K562 (cell line): ENCODE results near the gene HSD11B2. TPM values are rescaled to one million over a fixed set of nuclear protein-coding genes. Genes with fewer than 3 reads are reported as not detected.

Source experiments
- ATAC-seq: fragments of 200-7000 bp; cut with Tn5 transposase; 3 replicates; pipeline ENCODE4 v1.9.1; 2020; ENCODE audit warnings: moderate library complexity
- BruUV-seq: library from RNA; stranded (reverse); fragments of 400-500 nt; replicated peaks from 2 replicates; lab custom pipeline; 2021; lab: Mats Ljungman, UMichigan
- CTCF ChIA-PET: fragments of 300-600 bp; formaldehyde crosslinking; extraction: SDS; loops from one replicate; lab custom pipeline; 2021; ENCODE audit warnings: low intra/inter-chr PET ratio; lab: Yijun Ruan, JAX
- POLR2A ChIA-PET: fragments of 300-600, 350-650 bp; sonication (Branson Sonifier 250); formaldehyde crosslinking; extraction: SDS; loops from one replicate; lab custom pipeline; 2021; ENCODE audit warnings: antibody characterized with exemption, inconsistent platforms; lab: Yijun Ruan, JAX
- DNase-seq, 4 experiments: peaks; one replicate each; pipeline versions ENCODE4 v3.0.0 to v3.0.0-alpha.2; 2011 to 2018; ENCODE audit warnings: low spot score in 3 of 4, mixed read lengths in 3 of 4; ENCODE audit errors: extremely low read depth in 1 of 4
- FAIRE-seq: peaks from 2 replicates; lab custom pipeline; 2011; peaks lifted over from hg19 to GRCh38; lab: Jason Lieb, UNC
- H2AFZ ChIP-seq: 2 replicates; pipeline ENCODE4 v1.6.0; 2011; ENCODE audit warnings: low read depth, low read length, control low read depth, inconsistent platforms
- H3K27ac ChIP-seq: fragments of 200-600 bp; 3 replicates; pipeline ENCODE4 v1.8.0; 2011; ENCODE audit warnings: low read depth, mild to moderate bottlenecking, control low read depth, inconsistent platforms, low read length, moderate library complexity, mixed read lengths; ENCODE audit errors: extremely low read depth
- H3K27me3 ChIP-seq, 2 experiments: fragments of 300-600 bp in 1 of 2; 2 replicates in 1 of 2; 3 replicates in 1 of 2; pipeline versions ENCODE4 v1.6.0 to v1.8.0; 2011; ENCODE audit warnings: inconsistent platforms in 2 of 2, low read length in 2 of 2, mild to moderate bottlenecking in 1 of 2, mixed read lengths in 1 of 2, moderate library complexity in 1 of 2; ENCODE audit not compliant: control insufficient read depth in 2 of 2, insufficient read depth in 2 of 2
- H3K36me3 ChIP-seq: fragments of 300-600 bp; 3 replicates; pipeline ENCODE4 v1.8.0; 2011; ENCODE audit warnings: mild to moderate bottlenecking, low read length, inconsistent platforms; ENCODE audit not compliant: control insufficient read depth, insufficient read depth
- H3K4me1 ChIP-seq, 2 experiments: fragments of 200-600 bp in 1 of 2; replicated peaks in 1 of 2; 2 replicates in 1 of 2; 3 replicates in 1 of 2; pipeline versions ENCODE4 v1.5.1 to v1.8.0; 2011; ENCODE audit warnings: inconsistent platforms in 2 of 2, low read length in 2 of 2, mild to moderate bottlenecking in 1 of 2, mixed read lengths in 1 of 2, moderate library complexity in 1 of 2; ENCODE audit not compliant: control insufficient read depth in 2 of 2, insufficient read depth in 2 of 2
- H3K4me2 ChIP-seq: 2 replicates; pipeline ENCODE4 v1.6.1; 2011; ENCODE audit warnings: low read length, control low read depth, inconsistent platforms, mixed read lengths; ENCODE audit not compliant: insufficient read depth
- H3K4me3 ChIP-seq: fragments of 200-600 bp; sonication (generic), shearing (Covaris generic); 2 replicates; pipeline ENCODE4 v1.5.1; 2016; ENCODE audit warnings: control low read depth, inconsistent platforms
- H3K79me2 ChIP-seq: fragments of 200-600 bp; 3 replicates; pipeline ENCODE4 v1.8.0; 2011; ENCODE audit warnings: low read length, inconsistent platforms; ENCODE audit not compliant: control insufficient read depth, insufficient read depth
- H3K9ac ChIP-seq, 2 experiments: 2 replicates each; pipeline versions ENCODE4 v1.6.0 to v1.6.1; 2011; ENCODE audit warnings: low read depth in 2 of 2, low read length in 2 of 2, control low read depth in 1 of 2, inconsistent platforms in 1 of 2, mild to moderate bottlenecking in 1 of 2, mixed read lengths in 1 of 2; ENCODE audit not compliant: insufficient read depth in 1 of 2
- H3K9me1 ChIP-seq: one replicate; pipeline ENCODE4 v1.6.0; 2011; ENCODE audit warnings: inconsistent platforms, mild to moderate bottlenecking, low read length, moderate library complexity; ENCODE audit not compliant: control insufficient read depth, insufficient read depth
- H3K9me3 ChIP-seq: replicated peaks from 2 replicates; pipeline ENCODE4 v1.5.1; 2011; ENCODE audit warnings: low read depth, low read length, inconsistent platforms; ENCODE audit not compliant: control insufficient read depth, insufficient read depth
- H4K20me1 ChIP-seq: replicated peaks from 2 replicates; pipeline ENCODE4 v1.6.1; 2011; ENCODE audit warnings: low read length, inconsistent platforms, mixed read lengths; ENCODE audit not compliant: control insufficient read depth, insufficient read depth
- ETV6 ChIP-seq, 3 experiments: fragments of 150-350 bp in 1 of 3; sonication (generic) in 1 of 3; formaldehyde crosslinking in 1 of 3; IDR thresholded peaks; 2 replicates each; pipeline versions ENCODE4 v1.6.1 to v1.8.0; 2014 to 2022; ENCODE audit warnings: borderline replicate concordance in 2 of 3, low read depth in 2 of 3, antibody characterized with exemption in 1 of 3, low read length in 1 of 3, mild to moderate bottlenecking in 1 of 3, missing genetic modification reagents in 1 of 3
- WGBS: fragments of 100-300 bp; shearing (Covaris generic); methylation state at CpG from one replicate; pipeline ENCODE4 v1.1.6; 2016; ENCODE audit warnings: low coverage, mixed read lengths; ENCODE audit not compliant: insufficient coverage; ENCODE audit errors: missing lambda C conversion rate; 5-methylcytosine and 5-hydroxymethylcytosine counted together
- in situ Hi-C: fragments of 300-500 bp; cut with MboI; formaldehyde crosslinking; loops from 4 replicates; pipeline ENCODE4 v1.15.0; 2018; ENCODE audit warnings: inconsistent platforms, mixed read lengths
- intact Hi-C: fragments of 100-400 bp; cut with micrococcal nuclease; formaldehyde crosslinking; loops from 2 replicates; pipeline ENCODE4 v1.14.2; 2022
- polyA plus RNA-seq, 8 experiments: library from polyadenylated mRNA; depleted of rRNA in 4 of 8; stranded (reverse) in 5 of 8; unstranded in 3 of 8; fragments of >200 nt; fragmentation: Nextera tagmentation in 2 of 8; fragmentation: Illumina TruSeq in 1 of 8; extraction: Ambion mirVana in 2 of 8; extraction: Trizol in 1 of 8; gene quantifications; 2 replicates each; pipeline versions ENCODE4 v1.2.1 to v1.2.3, GENCODE V29; 2011 to 2014; ENCODE audit warnings: inconsistent platforms in 1 of 8, missing spikeins in 1 of 8
- total RNA-seq, 7 experiments: library from RNA; depleted of rRNA in 6 of 7; stranded (reverse); fragments of >200 nt in 6 of 7; fragmentation: Illumina TruSeq in 2 of 7; extraction: Trizol in 2 of 7; gene quantifications; 2 replicates each; pipeline versions ENCODE4 v1.2.1 to v1.2.3, GENCODE V29; 2011 to 2021; ENCODE audit warnings: low replicate concordance in 1 of 7
- TF ChIP-seq, protein P1 (sequence below): fragments of 450-650 bp; formaldehyde crosslinking; IDR thresholded peaks from 2 replicates; pipeline ENCODE4 v1.4.0; 2020; ENCODE audit warnings: mild to moderate bottlenecking, mixed read lengths

HSD11B2 gene
- total and polyA plus RNA-seq, 9 of the 15 experiments (the other 6 are each of a cell fraction or from before 2014, with no cell fraction given): 0.08 to 2.0 (median 0.79) TPM

DNA sequence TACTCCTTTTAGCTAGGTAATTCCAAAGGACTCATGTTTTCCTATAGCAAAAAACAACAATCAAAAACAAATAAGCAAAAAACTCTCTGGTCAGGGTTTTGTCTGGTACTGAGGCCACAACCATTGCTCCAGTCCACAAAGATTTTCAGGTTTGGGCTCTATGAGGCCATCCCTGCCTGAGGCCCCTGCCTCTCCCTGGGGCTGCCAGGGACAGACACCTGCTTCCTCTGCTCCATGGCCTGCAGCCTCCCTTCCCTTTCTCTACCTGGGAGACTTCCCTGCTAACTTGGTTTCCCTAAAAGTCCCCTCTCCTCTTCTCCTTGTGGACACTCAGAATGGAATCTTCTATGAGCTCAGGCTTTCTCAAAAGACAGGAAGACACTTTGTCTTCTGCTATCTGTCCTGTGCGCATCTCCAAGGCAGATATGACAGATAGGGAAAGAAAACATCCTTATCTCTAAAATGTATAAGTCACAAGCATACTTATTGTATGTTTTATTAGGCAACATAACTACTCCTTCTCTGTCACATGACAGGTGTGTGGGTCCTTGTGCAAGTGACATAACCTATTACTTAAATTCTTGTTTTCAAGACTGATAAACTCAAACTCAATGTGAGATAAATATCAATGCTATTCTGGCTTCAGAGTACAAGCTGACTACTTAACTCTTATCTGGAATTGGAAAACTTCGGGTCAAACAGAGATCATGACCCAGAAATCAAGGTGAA, 13.4 kb upstream of the HSD11B2 start:
- POLR2A ChIA-PET: interaction anchor here (1.0 to 2.4 kb wide), 3 partner anchors 10 to 16 kb away, joined by 3 to 12 read pairs (median 4); no protein-coding TSS in a partner anchor
- WGBS: 0% methylated on average over 2 of the region's 2 CpGs
- in situ Hi-C loops: loop anchor here (25.0 kb wide), 1 partner anchor 455 kb away; the partner anchor contains the start of gene CES3

More for the DNA sequence above, 13.4 kb upstream of the HSD11B2 start:
- Histone ChIP-seq H4K20me1 (no peaks in the 10 kb centered on the region; the same call in 1 of the 2 replicates), H3K27ac (no peak overlapping the region), H2AFZ (no peak overlapping the region), H3K9ac (0 out of 4 replicates have a peak overlapping the region, but pooled peaks of 1 of the 2 experiments have one; percentile 21), H3K4me3 (no peak overlapping the region), H3K79me2 (no peaks in the 10 kb centered on the region), H3K4me2 (no peak overlapping the region), H3K9me3 (no peaks in the 10 kb centered on the region), H3K9me1 (no peaks in the 10 kb centered on the region), H3K36me3 (no peaks in the 10 kb centered on the region), H3K27me3 (peaks cover 32 to 52% of the 10 kb centered on the region in 2 experiments), H3K4me1 (peaks cover 0 to 9% of the 10 kb centered on the region in 2 experiments; a peak in 3 of 5 replicates)
- ATAC-seq (no peak), FAIRE-seq (no peak), DNase-seq (no peak)
- intact Hi-C loops: loop anchor here (10.0 kb wide), 1 partner anchor 53 kb away; no protein-coding TSS in a partner anchor
- CTCF ChIA-PET: interaction anchor here (1.6 kb wide), 1 partner anchor 138 kb away, joined by 7 read pairs; the partner anchor contains the start of gene PLEKHG4
- TF ChIP-seq, protein P1, sequence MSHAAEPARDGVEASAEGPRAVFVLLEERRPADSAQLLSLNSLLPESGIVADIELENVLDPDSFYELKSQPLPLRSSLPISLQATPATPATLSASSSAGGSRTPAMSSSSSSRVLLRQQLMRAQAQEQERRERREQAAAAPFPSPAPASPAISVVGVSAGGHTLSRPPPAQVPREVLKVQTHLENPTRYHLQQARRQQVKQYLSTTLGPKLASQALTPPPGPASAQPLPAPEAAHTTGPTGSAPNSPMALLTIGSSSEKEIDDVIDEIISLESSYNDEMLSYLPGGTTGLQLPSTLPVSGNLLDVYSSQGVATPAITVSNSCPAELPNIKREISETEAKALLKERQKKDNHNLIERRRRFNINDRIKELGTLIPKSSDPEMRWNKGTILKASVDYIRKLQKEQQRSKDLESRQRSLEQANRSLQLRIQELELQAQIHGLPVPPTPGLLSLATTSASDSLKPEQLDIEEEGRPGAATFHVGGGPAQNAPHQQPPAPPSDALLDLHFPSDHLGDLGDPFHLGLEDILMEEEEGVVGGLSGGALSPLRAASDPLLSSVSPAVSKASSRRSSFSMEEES (CRISPR knock-in tag): peak; percentile 51; the same call in 1 of the 2 replicates
- TF ChIP-seq ETV6 (IDR thresholded peaks at IDR 0.05; ENCODE audit: borderline replicate concordance in 1 of 2, low read depth in 2 of 2, low read length in 1 of 2) (no peak), ETV6 (CRISPR knock-in tag; IDR thresholded peaks at IDR 0.05; ENCODE audit: borderline replicate concordance) (no peak)
- BruUV-seq: no TSS peak
